Loucy (cell line): ENCODE measurements around the gene ZNF385D.

ENCODE experiments used
- H2AFZ ChIP-seq: fragments of 200-600 bp; sonication (generic); 2 replicates; pipeline ENCODE4 v1.6.0; 2016; ENCODE audit warnings: antibody characterized with exemption, mild to moderate bottlenecking, low read length, moderate library complexity
- H3F3A ChIP-seq: fragments of 200-600 bp; 2 replicates; pipeline ENCODE4 v1.6.0; 2016; ENCODE audit warnings: antibody characterized with exemption, low read depth, mild to moderate bottlenecking
- H3K27me3 ChIP-seq: fragments of 200-600 bp; sonication (generic); 2 replicates; pipeline ENCODE4 v1.6.1; 2014; ENCODE audit warnings: low read length, mild to moderate bottlenecking; ENCODE audit not compliant: insufficient read depth, poor library complexity, severe bottlenecking
- H3K36me3 ChIP-seq: fragments of 200-600 bp; sonication (generic); 2 replicates; pipeline ENCODE4 v1.6.1; 2016; ENCODE audit warnings: low read length; ENCODE audit not compliant: insufficient read depth
- H3K4me1 ChIP-seq: fragments of 200-600 bp; sonication (generic); 2 replicates; pipeline ENCODE4 v1.5.1; 2014; ENCODE audit warnings: low read length, mild to moderate bottlenecking; ENCODE audit not compliant: insufficient read depth, poor library complexity, severe bottlenecking
- H3K4me2 ChIP-seq: fragments of 200-600 bp; sonication (generic); 2 replicates; pipeline ENCODE4 v1.6.0; 2014; ENCODE audit warnings: antibody characterized with exemption, low read length, low read depth, mild to moderate bottlenecking; ENCODE audit not compliant: poor library complexity, severe bottlenecking
- H3K4me3 ChIP-seq: fragments of 200-600 bp; sonication (generic); 2 replicates; pipeline ENCODE4 v1.5.1; 2014; ENCODE audit warnings: low read length, mild to moderate bottlenecking, mixed read lengths; ENCODE audit not compliant: poor library complexity, severe bottlenecking
- H3K79me2 ChIP-seq: fragments of 200-600 bp; sonication (generic); 2 replicates; pipeline ENCODE4 v1.6.1; 2014; ENCODE audit warnings: low read length; ENCODE audit not compliant: insufficient read depth
- H3K9ac ChIP-seq: fragments of 200-600 bp; sonication (generic); 2 replicates; pipeline ENCODE4 v1.6.0; 2014; ENCODE audit warnings: mild to moderate bottlenecking, low read depth, low read length, moderate library complexity; ENCODE audit not compliant: poor library complexity, severe bottlenecking
- H3K9me2 ChIP-seq: fragments of 200-600 bp; sonication (generic); replicated peaks from 2 replicates; pipeline ENCODE4 v1.6.1; 2016; ENCODE audit warnings: low read depth, low read length, mixed read lengths
- H3K9me3 ChIP-seq: fragments of 200-600 bp; sonication (generic); 2 replicates; pipeline ENCODE4 v1.6.1; 2014; ENCODE audit warnings: mild to moderate bottlenecking, antibody characterized with exemption, low read length, low read depth; ENCODE audit not compliant: insufficient read depth
- H4K20me1 ChIP-seq: fragments of 200-600 bp; sonication (generic); 2 replicates; pipeline ENCODE4 v1.6.0; 2014; ENCODE audit warnings: antibody characterized with exemption, low read length, mild to moderate bottlenecking; ENCODE audit not compliant: insufficient read depth, poor library complexity, severe bottlenecking
- CTCF ChIP-seq: fragments of 200-600 bp; sonication (generic); conservative IDR thresholded peaks from 2 replicates; pipeline ENCODE4 v1.5.1; 2014; ENCODE audit warnings: mild to moderate bottlenecking, antibody characterized with exemption, low read length
- EZH2phosphoT487 ChIP-seq: fragments of 200-600 bp; IDR thresholded peaks from 2 replicates; pipeline ENCODE4 v1.6.1; 2018; ENCODE audit warnings: antibody characterized with exemption, mild to moderate bottlenecking, moderate library complexity, borderline replicate concordance

ZNF385D gene

GRCh38 chr3:21509731-21510470 lies 241.1 kb downstream of the ZNF385D start:
- H2AFZ ChIP-seq: no peak overlapping the region
- no peak overlapping the region for H3K4me3 ChIP-seq
- H3K9ac ChIP-seq: no peak overlapping the region
- TF ChIP-seq CTCF (no peak), EZH2phosphoT487 (no peak)
- no peaks in the 10 kb centered on the region for H3K9me3 ChIP-seq
- H3K36me3 ChIP-seq: no peaks in the 10 kb centered on the region
- no peaks in the 10 kb centered on the region for H3K4me1 ChIP-seq
- H3K9me2 ChIP-seq: no peaks in the 10 kb centered on the region
- H3K27me3 ChIP-seq: no peaks in the 10 kb centered on the region
- no peaks in the 10 kb centered on the region for H3K79me2 ChIP-seq
- no peak overlapping the region for H3K4me2 ChIP-seq
- no peaks in the 10 kb centered on the region for H3F3A ChIP-seq
- no peaks in the 10 kb centered on the region for H4K20me1 ChIP-seq

DNA sequence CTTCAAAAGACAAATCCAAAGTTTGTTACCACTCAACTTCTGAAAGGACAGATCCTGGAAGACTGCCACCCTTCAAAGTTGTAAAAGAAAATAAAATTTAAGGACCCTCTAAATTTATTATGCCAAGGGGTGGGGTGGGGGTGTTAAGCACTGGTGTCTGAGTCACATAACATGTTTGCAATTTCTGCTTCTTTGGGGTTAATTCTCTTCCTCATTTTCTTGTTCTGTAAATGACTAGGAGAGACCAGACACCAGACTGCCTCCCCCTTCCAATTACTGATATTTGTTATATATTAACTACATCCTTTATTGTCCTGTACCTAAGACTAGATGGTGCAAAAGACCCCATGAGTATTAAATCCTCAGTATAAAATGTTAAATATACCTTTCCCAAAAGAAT lies 242.8 kb downstream of the ZNF385D start:
- TF ChIP-seq EZH2phosphoT487: no peak
- TF ChIP-seq CTCF: no peak
- H3K4me3 ChIP-seq: no peak overlapping the region
- H3K9ac ChIP-seq: no peak overlapping the region
- no peaks in the 10 kb centered on the region for H3K9me2 ChIP-seq
- no peak overlapping the region for H2AFZ ChIP-seq
- H3K79me2 ChIP-seq: no peaks in the 10 kb centered on the region
- no peaks in the 10 kb centered on the region for H3F3A ChIP-seq
- no peaks in the 10 kb centered on the region for H3K36me3 ChIP-seq
- H3K4me1 ChIP-seq: no peaks in the 10 kb centered on the region
- no peak overlapping the region for H3K4me2 ChIP-seq
- no peaks in the 10 kb centered on the region for H3K9me3 ChIP-seq
- H3K27me3 ChIP-seq: no peaks in the 10 kb centered on the region
- no peaks in the 10 kb centered on the region for H4K20me1 ChIP-seq

DNA sequence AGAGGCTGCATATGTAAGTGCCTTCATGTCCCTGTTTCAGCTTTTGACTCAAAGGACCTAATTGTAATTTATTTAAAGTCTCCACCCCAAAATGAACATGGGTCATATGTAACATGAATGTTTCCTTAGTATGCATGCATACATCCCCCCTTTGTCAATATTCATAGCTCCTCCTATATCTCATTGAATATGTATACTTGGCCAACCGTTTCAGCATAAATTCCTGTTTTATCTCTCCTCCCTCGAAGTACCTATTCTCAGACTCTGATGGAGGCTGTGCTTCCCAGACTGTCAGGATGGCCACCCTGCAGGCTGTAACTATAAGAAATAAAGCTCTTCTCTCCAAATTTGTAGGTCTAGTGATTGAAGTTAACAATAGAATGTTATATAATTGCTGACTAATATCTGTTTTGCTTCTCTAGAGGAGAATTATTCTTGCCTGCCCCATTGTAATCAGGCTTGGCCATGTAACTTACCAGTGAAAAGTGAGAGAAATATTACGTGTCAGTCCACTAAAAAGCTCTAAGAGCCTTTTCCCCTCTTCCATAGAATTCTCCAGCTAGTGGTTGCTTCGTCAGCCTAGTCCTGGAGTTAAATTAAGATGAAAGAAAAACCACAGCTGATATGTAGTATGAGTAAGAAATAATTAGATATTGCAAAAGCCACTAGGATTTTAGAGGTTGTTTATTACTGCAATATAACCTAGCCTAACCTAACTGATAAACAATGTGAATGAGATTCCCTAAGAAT lies 245.1 kb downstream of the ZNF385D start:
- Histone ChIP-seq H2AFZ (no peak overlapping the region), H3K9me3 (no peaks in the 10 kb centered on the region), H3K4me1 (no peaks in the 10 kb centered on the region), H3K9me2 (no peaks in the 10 kb centered on the region), H3K9ac (no peak overlapping the region), H3K4me2 (no peak overlapping the region), H3F3A (no peaks in the 10 kb centered on the region), H4K20me1 (no peaks in the 10 kb centered on the region), H3K79me2 (no peaks in the 10 kb centered on the region), H3K4me3 (no peak overlapping the region), H3K36me3 (no peaks in the 10 kb centered on the region), H3K27me3 (no peaks in the 10 kb centered on the region)
- TF ChIP-seq CTCF: no peak
- TF ChIP-seq EZH2phosphoT487: no peak
